HEK293 (cell line): Measurements from ENCODE around the gene SMARCD3.

Experiments used
- ATF2 ChIP-seq: fragments of 450-650 bp; formaldehyde crosslinking; IDR thresholded peaks from 2 replicates; pipeline ENCODE4 v1.5.1; 2016; ENCODE audit warnings: missing biosample characterization, missing genetic modification characterization, low read depth
- IKZF3 ChIP-seq: fragments of 450-650 bp; IDR thresholded peaks from 2 replicates; pipeline ENCODE4 v1.5.0; 2018; ENCODE audit warnings: missing biosample characterization, mild to moderate bottlenecking, missing genetic modification characterization, moderate library complexity
- KLF1 ChIP-seq: fragments of 450-650 bp; formaldehyde crosslinking; IDR thresholded peaks from 2 replicates; pipeline ENCODE4 v1.5.1; 2016; ENCODE audit warnings: missing biosample characterization, missing genetic modification characterization
- KLF17 ChIP-seq: fragments of 450-650 bp; formaldehyde crosslinking; IDR thresholded peaks from 2 replicates; pipeline ENCODE4 v1.5.1; 2016; ENCODE audit warnings: missing biosample characterization, missing genetic modification characterization
- MZF1 ChIP-seq: fragments of 450-650 bp; formaldehyde crosslinking; IDR thresholded peaks from 2 replicates; pipeline ENCODE4 v1.5.1; 2017; ENCODE audit warnings: missing biosample characterization, missing genetic modification characterization, borderline replicate concordance
- PATZ1 ChIP-seq: fragments of 450-650 bp; formaldehyde crosslinking; IDR thresholded peaks from 2 replicates; pipeline ENCODE4 v1.5.1; 2016; ENCODE audit warnings: missing biosample characterization, missing genetic modification characterization
- PBX3 ChIP-seq: sonication (generic); formaldehyde crosslinking; IDR thresholded peaks from 2 replicates; pipeline ENCODE4 v1.8.1; 2022; ENCODE audit warnings: mild to moderate bottlenecking, moderate library complexity, missing genetic modification reagents
- PRDM4 ChIP-seq: fragments of 450-650 bp; formaldehyde crosslinking; IDR thresholded peaks from 2 replicates; pipeline ENCODE4 v1.5.1; 2017; ENCODE audit warnings: missing biosample characterization, missing genetic modification characterization
- ZBTB11 ChIP-seq: fragments of 450-650 bp; formaldehyde crosslinking; conservative IDR thresholded peaks from 2 replicates; pipeline ENCODE4 v1.5.1; 2016; ENCODE audit warnings: low read depth, missing biosample characterization, missing genetic modification characterization
- ZBTB44 ChIP-seq: fragments of 450-650 bp; IDR thresholded peaks from 2 replicates; pipeline ENCODE4 v1.5.1; 2018; ENCODE audit warnings: missing biosample characterization, mild to moderate bottlenecking, missing genetic modification characterization
- ZBTB7A ChIP-seq: fragments of 450-650 bp; formaldehyde crosslinking; IDR thresholded peaks from 2 replicates; pipeline ENCODE4 v1.5.1; 2016; ENCODE audit warnings: low read depth, missing biosample characterization, missing genetic modification characterization
- ZNF114 ChIP-seq: fragments of 450-650 bp; formaldehyde crosslinking; IDR thresholded peaks from 2 replicates; pipeline ENCODE4 v1.5.0; 2017; ENCODE audit warnings: missing biosample characterization, missing genetic modification characterization
- ZNF146 ChIP-seq: fragments of 450-650 bp; formaldehyde crosslinking; IDR thresholded peaks from 2 replicates; pipeline ENCODE4 v1.5.1; 2016; ENCODE audit warnings: missing biosample characterization, missing genetic modification characterization
- ZNF184 ChIP-seq: fragments of 450-650 bp; IDR thresholded peaks from 2 replicates; pipeline ENCODE4 v1.5.1; 2018; ENCODE audit warnings: missing biosample characterization, mild to moderate bottlenecking, missing genetic modification characterization
- ZNF19 ChIP-seq: fragments of 450-650 bp; formaldehyde crosslinking; IDR thresholded peaks from 2 replicates; pipeline ENCODE4; 2016; ENCODE audit warnings: missing biosample characterization, missing genetic modification characterization, low read depth
- ZNF221 ChIP-seq: fragments of 450-650 bp; formaldehyde crosslinking; IDR thresholded peaks from 2 replicates; pipeline ENCODE4 v1.5.1; 2017; ENCODE audit warnings: missing biosample characterization, missing genetic modification characterization, borderline replicate concordance
- ZNF501 ChIP-seq: fragments of 450-650 bp; formaldehyde crosslinking; IDR thresholded peaks from 2 replicates; pipeline ENCODE4 v1.5.1; 2016; ENCODE audit warnings: missing biosample characterization, missing genetic modification characterization
- ZNF580 ChIP-seq: fragments of 450-650 bp; formaldehyde crosslinking; IDR thresholded peaks from 2 replicates; pipeline ENCODE4 v1.5.1; 2016; ENCODE audit warnings: missing biosample characterization, missing genetic modification characterization
- ZNF704 ChIP-seq: fragments of 450-650 bp; formaldehyde crosslinking; IDR thresholded peaks from 2 replicates; pipeline ENCODE4 v1.5.1; 2016; ENCODE audit warnings: missing biosample characterization, missing genetic modification characterization
- ZNF76 ChIP-seq: fragments of 450-650 bp; formaldehyde crosslinking; IDR thresholded peaks from 2 replicates; pipeline ENCODE4; 2016; ENCODE audit warnings: low read depth, missing biosample characterization, missing genetic modification characterization, borderline replicate concordance
- ZNF776 ChIP-seq: fragments of 450-650 bp; formaldehyde crosslinking; IDR thresholded peaks from 2 replicates; pipeline ENCODE4 v1.5.0; 2017; ENCODE audit warnings: missing biosample characterization, missing genetic modification characterization, borderline replicate concordance

SMARCD3 gene

GRCh38 chr7:151251689-151252560 is 3.4 kb upstream of the SMARCD3 start (continued):
- TF ChIP-seq ZNF76 = peak; percentile 73; the same call in 1 of the 2 replicates
- peak; percentile 37; the same call in 1 of the 2 replicates for TF ChIP-seq ZBTB44 (tag by site-specific recombination)
- no peak for TF ChIP-seq ZNF19 (tag by site-specific recombination)
- peak; percentile 46 for TF ChIP-seq PATZ1 (tag by site-specific recombination)
- TF ChIP-seq ZNF221 (tag by site-specific recombination) = no peak
- TF ChIP-seq ZNF776 (tag by site-specific recombination) = no peak
- peak; percentile 71 for TF ChIP-seq KLF17
- TF ChIP-seq ZBTB11 (tag by site-specific recombination) = peak; percentile 56; the same call in 1 of the 2 replicates
- TF ChIP-seq IKZF3 = peak; percentile 36
- TF ChIP-seq ATF2 (tag by site-specific recombination) = no peak
- TF ChIP-seq ZNF704 (tag by site-specific recombination) = no peak
- no peak for TF ChIP-seq MZF1 (tag by site-specific recombination)
- TF ChIP-seq ZNF184 (tag by site-specific recombination) = no peak; the same call in 1 of the 2 replicates
- TF ChIP-seq ZNF114 (tag by site-specific recombination) = no peak
- TF ChIP-seq PBX3 (CRISPR knock-in tag) = peak; percentile 76
- no peak for TF ChIP-seq PRDM4 (tag by site-specific recombination)
- TF ChIP-seq ZNF146 (tag by site-specific recombination) = no peak
- no peak; the same call in 1 of the 2 replicates for TF ChIP-seq KLF1
- 0 out of 2 replicates have a peak, but pooled peaks have one; percentile 71 for TF ChIP-seq ZBTB7A (tag by site-specific recombination)
- TF ChIP-seq ZNF580 (tag by site-specific recombination) = no peak
- no peak for TF ChIP-seq ZNF501
